Heart left ventricle (tissue), 13 donors: ENCODE data around the gene CD83.

ENCODE experiments used
- POLR2A ChIP-seq, 2 donors: fragments of 450-650 bp; IDR thresholded peaks; one replicate each; pipeline ENCODE4 v1.6.1; 2017; ENCODE audit warnings: antibody characterized with exemption in 2 of 2, mild to moderate bottlenecking in 2 of 2, moderate library complexity in 2 of 2
- TF ChIP-seq, protein P1 (sequence below), 12 donors: fragments of 200-600 bp; sonication (generic) in 4 of 12; IDR thresholded peaks; one replicate each; pipeline versions ENCODE4 v1.5.0 to v1.8.0; 2018 to 2022; ENCODE audit warnings: antibody characterized with exemption in 12 of 12, mild to moderate bottlenecking in 5 of 12
- donor health status: ischemic (EF 13 %, LVEDD 7.1; RV severe dilation, severe dysfunction).
- donor health status: DM: no; HTN: yes; CAD: no.
- donor health status: DM: no; HTN: no; CAD: no.
- donor health status: ischemic (EF 25% LVEDD 6.9; RV normal size, moderate dysfunction).
- donor health status: ischemic (EF 25% LVEDD 5.7; RV mildly dilated, moderate dysfunction).
- donor health status: ischemic (EF 35%, LVEDD 5.7; RV mildly dilated, moderate dysfunction).
- donor health status: nonischemic (EF 11% LVEDD 7.7; RV severe dilation, severe dysfunction).
- donor health status: DM: yes; HTN: yes; CAD: no.
- donor health status: PGD.
- donor health status: ischemic (EF 29% LVEDD 5.4; RV normal size, mild dysfunction).
- donor health status: nonischemic (EF 23%, LVEDD 6.1; RV moderate dilation, normal function).

DNA sequence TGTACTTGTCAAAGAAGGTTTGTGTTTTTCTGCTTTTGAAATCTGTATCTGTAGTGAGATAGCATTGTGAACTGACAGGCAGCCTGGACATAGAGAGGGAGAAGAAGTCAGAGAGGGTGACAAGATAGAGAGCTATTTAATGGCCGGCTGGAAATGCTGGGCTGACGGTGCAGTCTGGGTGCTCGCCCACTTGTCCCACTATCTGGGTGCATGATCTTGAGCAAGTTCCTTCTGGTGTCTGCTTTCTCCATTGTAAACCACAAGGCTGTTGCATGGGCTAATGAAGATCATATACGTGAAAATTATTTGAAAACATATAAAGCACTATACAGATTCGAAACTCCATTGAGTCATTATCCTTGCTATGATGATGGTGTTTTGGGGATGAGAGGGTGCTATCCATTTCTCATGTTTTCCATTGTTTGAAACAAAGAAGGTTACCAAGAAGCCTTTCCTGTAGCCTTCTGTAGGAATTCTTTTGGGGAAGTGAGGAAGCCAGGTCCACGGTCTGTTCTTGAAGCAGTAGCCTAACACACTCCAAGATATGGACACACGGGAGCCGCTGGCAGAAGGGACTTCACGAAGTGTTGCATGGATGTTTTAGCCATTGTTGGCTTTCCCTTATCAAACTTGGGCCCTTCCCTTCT lies 18.4 kb downstream of the CD83 start:
- TF ChIP-seq, protein P1, sequence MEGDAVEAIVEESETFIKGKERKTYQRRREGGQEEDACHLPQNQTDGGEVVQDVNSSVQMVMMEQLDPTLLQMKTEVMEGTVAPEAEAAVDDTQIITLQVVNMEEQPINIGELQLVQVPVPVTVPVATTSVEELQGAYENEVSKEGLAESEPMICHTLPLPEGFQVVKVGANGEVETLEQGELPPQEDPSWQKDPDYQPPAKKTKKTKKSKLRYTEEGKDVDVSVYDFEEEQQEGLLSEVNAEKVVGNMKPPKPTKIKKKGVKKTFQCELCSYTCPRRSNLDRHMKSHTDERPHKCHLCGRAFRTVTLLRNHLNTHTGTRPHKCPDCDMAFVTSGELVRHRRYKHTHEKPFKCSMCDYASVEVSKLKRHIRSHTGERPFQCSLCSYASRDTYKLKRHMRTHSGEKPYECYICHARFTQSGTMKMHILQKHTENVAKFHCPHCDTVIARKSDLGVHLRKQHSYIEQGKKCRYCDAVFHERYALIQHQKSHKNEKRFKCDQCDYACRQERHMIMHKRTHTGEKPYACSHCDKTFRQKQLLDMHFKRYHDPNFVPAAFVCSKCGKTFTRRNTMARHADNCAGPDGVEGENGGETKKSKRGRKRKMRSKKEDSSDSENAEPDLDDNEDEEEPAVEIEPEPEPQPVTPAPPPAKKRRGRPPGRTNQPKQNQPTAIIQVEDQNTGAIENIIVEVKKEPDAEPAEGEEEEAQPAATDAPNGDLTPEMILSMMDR (IDR thresholded peaks at IDR 0.05), result no peak
- TF ChIP-seq POLR2A (IDR thresholded peaks at IDR 0.05), result no peak
